CD4-positive, alpha-beta T cell treated with Interleukin-6 for 4 hours (primary cell): ENCODE data around the gene SYT5.
A peak's percentile ranks its signal among the peaks of the same experiment; 100 is the strongest.
"Not testable (repeated sequence)": the region's sequence is repeated elsewhere in the genome, so short reads cannot be mapped to it uniquely, and the experiment has no call there.

Source experiments
- DNase-seq: peaks from one replicate; pipeline ENCODE4 v3.0.0-alpha.2; 2020; ENCODE audit warnings: mixed read lengths

The SYT5 gene

DNA sequence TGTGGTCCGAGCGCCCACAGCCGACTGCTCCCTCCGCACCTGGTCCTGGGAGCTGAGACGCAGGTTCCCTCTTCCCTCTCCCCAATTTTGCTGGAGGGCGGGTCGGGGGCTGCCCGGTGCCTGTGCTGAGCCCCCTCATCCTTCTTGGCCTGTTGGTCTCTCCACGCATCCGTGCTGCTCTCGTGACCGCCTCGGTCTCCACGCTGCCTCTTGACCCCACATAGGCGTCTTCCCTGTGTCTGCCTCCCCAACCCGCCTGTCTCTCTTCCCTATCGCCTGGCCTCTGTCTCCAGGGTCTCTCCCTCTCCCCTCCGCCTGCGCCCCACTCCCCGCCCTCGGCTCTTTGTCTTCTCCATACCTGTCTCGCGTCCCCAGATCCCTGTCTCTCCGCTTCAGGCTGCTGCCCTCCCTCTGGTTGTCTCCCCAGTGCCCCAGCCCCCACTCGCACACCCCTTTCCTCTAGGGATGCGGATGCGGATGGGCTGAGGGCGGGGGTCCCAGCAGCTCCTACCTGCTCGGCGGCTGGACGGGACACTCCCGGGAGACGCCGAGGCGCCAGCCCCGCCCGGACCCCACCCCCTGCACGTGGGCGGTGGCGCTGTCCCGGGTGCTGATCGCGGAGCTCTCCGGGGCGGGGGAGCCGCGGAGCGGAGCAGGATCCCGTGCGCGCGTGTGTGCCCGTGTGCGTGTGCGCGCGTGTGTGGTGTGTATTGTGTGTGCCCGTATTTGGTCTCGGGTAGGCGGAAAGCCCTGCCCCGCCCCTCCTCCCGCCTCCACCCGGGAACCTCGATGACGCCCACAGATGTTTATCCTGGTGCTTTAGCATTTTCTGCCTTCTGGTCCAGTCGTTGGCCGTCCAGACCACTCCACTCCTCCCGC, at the start of gene SYT5:
SYT5 (minus strand) TSS at position 684 of the 879 bp plus-strand sequence. CDS start 1,248 bp downstream, outside the sequence.
- DNase-seq, result peak; percentile 63

- no peak for DNase-seq
Measured at GRCh38 chr19:55229789-55230182, 49.7 kb upstream of the SYT5 start.

GRCh38 chr19:55229145-55229788, 49.2 kb upstream of the SYT5 start:
- no peak for DNase-seq

GRCh38 chr19:55228403-55229031, 48.4 kb upstream of the SYT5 start, which contains the start of gene TMEM86B:
Gene TMEM86B (minus strand): TSS chr19:55228763. CDS start chr19:55228741, 22 bp downstream.
- DNase-seq, result no peak

DNA sequence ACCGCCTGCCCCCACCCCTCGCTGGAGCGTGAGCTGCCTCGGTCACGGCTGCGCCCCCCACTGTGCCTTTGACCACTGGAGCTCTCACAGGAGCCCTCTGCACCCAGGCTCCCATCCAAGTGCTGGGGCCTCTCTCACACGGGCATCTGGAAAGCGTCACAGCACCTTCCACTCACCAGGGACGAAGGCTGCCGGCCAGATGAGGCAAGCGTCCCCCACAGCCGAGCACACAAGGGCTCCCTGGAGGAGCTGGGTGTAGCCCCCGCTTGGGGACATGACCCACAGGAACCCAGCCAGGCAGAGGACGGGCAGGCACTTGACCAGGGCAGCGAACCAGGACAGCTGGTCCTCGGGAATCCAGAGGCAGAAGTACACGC, 47.9 kb upstream of the SYT5 start:
- no peak for DNase-seq

DNA sequence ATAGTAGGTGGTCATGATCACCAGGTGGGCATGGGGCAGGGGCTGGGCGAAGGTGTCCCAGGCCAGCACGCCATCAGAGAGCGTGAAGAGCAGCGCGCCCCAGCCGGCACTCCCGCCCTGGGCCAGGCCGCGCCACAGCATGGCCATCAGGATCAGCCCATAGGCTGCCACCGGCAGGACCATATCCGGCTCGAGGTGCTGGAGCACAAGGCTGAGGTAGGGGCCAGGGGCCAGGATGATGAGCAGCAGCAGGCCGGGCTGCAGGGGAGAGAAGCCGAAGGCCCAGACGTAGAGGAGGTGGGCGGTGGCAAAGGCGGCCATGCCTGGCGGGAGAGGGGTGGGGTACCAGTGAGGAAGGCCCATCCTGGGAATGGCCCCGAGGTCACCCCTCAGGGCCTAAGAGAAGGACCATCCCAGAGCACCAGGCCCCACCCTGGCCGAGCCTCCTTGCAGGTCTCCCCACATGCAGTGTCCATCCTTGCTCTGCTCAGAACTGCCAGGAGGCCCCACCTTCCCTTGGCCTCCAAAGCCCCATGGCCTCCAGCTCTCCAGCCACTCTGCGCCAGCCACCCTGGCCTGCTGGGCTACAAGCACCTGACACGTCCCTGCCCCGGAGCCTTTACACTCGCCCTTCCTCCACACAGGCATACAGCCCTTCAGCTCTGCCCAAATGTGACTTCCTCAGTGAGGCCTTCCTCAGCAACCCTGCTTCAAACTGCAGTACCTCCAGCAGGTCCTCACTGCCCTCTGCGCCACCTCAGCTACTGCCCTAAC, 47.3 kb upstream of the SYT5 start:
- DNase-seq, result no peak

DNA sequence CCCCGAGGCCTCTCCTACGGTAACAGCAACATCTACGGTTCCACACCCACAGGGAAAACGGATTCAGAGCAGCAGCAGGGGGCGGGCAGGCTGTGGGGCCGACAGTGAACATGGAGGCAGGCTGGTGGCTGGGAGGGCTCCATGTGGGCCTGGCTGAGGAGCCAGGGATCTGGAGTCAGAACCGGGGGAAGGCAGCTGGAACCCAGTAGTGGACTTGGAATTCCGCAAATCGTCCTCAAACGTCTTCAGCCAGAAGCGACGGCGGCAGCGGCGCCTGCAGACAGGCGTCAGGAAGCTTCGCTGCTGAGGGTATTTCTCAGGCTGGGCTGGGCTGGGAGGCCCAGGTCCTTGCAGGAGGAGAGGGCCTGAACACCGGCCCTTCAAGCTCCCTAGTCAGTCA, 46.7 kb upstream of the SYT5 start:
- no peak for DNase-seq

- no peak for DNase-seq
Measured at GRCh38 chr19:55226273-55226672, 46.2 kb upstream of the SYT5 start.

DNA sequence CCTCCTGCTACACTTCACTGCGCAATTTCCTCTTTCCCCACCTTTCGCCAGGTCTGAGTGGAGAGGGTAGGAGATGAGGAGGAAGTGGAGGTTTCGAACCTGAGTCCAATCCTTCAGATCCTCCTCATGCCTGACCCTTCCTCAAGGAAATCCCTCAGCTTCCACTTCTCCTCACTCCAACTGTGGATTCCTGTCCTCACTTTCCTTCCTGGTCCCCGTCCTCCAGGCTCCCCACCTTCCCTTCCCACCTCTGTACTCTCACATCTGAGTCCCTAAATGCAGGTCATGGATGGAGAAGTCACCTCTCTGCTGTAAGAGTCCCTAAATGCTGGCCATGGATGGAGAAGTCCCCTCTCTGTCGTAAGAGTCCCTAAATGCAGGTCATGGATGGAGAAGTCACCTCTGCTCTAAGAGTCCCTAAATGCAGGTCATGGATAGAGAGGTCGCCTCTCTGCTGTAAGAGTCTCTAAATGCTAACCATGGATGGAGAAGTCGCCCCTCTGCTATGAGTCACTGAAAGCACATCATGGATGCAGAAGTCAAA, 45.4 kb upstream of the SYT5 start:
- DNase-seq, result no peak

DNA sequence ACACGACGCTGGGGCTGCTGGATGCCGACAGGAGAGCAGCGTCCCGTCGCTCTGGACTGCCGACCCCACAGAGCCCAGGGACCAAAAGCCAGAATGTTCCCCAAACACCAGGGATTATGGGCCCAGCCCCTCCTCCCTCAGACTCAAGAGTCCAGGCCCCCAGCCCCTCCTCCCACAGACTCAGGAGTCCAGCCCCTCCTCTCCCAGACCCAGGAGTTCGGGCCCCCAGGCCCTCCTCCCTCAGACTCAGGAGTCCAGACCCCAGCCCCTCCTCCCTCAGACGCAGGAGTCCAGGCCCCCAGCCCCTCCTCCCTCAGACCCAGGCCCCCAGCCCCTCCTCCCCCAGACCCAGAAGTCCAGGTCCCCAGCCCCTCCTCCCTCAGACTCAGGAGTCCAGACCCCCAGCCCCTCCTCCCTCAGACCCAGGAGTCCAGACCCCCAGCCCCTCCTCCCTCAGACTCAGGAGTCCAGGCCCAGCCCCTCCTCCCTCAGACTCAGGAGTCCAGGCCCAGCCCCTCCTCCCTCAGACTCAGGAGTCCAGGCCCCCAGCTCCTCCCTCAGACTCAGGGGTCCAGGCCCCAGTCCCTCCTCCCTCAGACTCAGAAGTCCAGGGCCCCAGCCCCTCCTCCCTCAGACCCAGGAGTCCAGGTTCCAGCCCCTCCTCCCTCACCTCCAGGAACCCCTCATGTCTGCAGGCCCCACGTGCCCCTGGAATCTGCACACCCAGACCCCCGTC, 44.8 kb upstream of the SYT5 start:
- DNase-seq, result not testable (repeated sequence)

DNA sequence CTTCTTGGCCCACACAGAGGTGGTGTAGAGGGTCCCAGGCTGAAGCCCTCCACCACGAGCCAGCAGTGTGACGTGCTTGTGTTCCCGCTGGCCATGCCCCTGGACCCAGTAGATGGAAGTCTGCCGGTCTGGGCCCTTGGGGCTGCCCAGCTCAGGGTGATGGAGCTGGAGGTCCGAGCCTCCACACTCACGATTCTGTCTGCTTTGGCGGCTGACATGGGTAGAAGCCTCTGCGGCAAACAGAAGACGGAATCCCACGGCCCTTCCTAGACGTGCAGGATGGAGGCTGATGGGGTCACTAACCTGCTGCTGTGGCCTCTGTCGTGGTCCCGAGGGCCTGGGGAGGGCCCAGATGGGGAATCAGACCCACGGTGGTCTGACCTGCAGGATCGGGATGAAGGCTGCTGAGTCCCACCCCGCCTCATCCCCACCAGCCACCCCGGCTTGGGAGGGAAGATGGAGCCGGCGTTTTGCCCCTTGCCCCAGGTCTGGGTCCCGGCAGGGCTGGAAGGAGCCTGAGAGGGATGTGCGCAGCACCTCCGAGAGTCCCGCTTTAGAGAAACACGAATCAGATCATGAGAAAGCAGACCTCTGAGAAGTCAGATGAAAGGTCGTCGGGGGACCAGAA, 44.1 kb upstream of the SYT5 start:
- DNase-seq, result no peak

- no peak for DNase-seq
Measured at GRCh38 chr19:55223291-55224037, 43.4 kb upstream of the SYT5 start.

GRCh38 chr19:55220525-55220924, 40.4 kb upstream of the SYT5 start:
- DNase-seq, result no peak

- peak; percentile 56 for DNase-seq
Measured at GRCh38 chr19:55216461-55217198, 36.5 kb upstream of the SYT5 start.

GRCh38 chr19:55213547-55213946, 33.5 kb upstream of the SYT5 start:
- DNase-seq, result no peak

GRCh38 chr19:55212447-55212846, 32.4 kb upstream of the SYT5 start:
- DNase-seq, result peak; percentile 54

GRCh38 chr19:55209693-55210472, 29.8 kb upstream of the SYT5 start:
- DNase-seq, result no peak

- no peak for DNase-seq
Measured at GRCh38 chr19:55208880-55209692, 29.0 kb upstream of the SYT5 start, which contains the start of gene PTPRH. Gene PTPRH (minus strand): TSS chr19:55209501. CDS start chr19:55209433, 68 bp downstream.
